ENCODE data around the gene PPIF.

GRCh38 chr10:79376078-79376628, 28.9 kb downstream of the PPIF start:
- TF ChIP-seq POLR2A (IDR thresholded peaks at IDR 0.05) (no peak), POLR2AphosphoS5 (IDR thresholded peaks at IDR 0.05) (no peak), CTCF (IDR thresholded peaks at IDR 0.05 in 8 of 11, conservative IDR thresholded peaks at IDR 0.05 in 3 of 11) (no peak)
